Mononuclear cell (primary cell): Measurements from ENCODE around the gene CES4A. TPM values are rescaled to one million over a fixed set of nuclear protein-coding genes. Genes with fewer than 3 reads are reported as not detected.

Experiments
- H3K27me3 ChIP-seq: 2 replicates; pipeline ENCODE4 v1.6.0; 2011; ENCODE audit warnings: low read length, control low read depth; ENCODE audit not compliant: insufficient read depth
- H3K4me1 ChIP-seq: 2 replicates; pipeline ENCODE4 v1.5.1; 2011; ENCODE audit warnings: mild to moderate bottlenecking, low read length, control low read depth; ENCODE audit not compliant: insufficient read depth
- H3K4me3 ChIP-seq: 2 replicates; pipeline ENCODE4 v1.5.1; 2011; ENCODE audit warnings: mild to moderate bottlenecking, low read length, moderate library complexity
- H3K9me3 ChIP-seq: 2 replicates; pipeline ENCODE4 v1.5.1; 2011; ENCODE audit warnings: low read depth, mild to moderate bottlenecking, control low read depth, low read length
- total RNA-seq: library from RNA; depleted of rRNA; stranded (reverse); fragments of >200 nt; gene quantifications from one replicate; pipeline ENCODE4 v1.2.3, GENCODE V29; 2012

Gene CES4A
- total RNA-seq, 1 donor = 5.6 TPM

- no peaks in the 10 kb centered on the region for H3K9me3 ChIP-seq
- H3K4me1 ChIP-seq = peaks cover 16% of the 10 kb centered on the region
- no peak overlapping the region for H3K4me3 ChIP-seq
- H3K27me3 ChIP-seq = peaks cover 23% of the 10 kb centered on the region
Observed at GRCh38 chr16:67017421-67017750, 29.0 kb downstream of the CES4A start.

GRCh38 chr16:67017810-67018488, 29.6 kb downstream of the CES4A start:
- H3K4me1 ChIP-seq = peaks cover 16% of the 10 kb centered on the region
- H3K4me3 ChIP-seq = no peak overlapping the region
- no peaks in the 10 kb centered on the region for H3K9me3 ChIP-seq
- H3K27me3 ChIP-seq = peaks cover 19% of the 10 kb centered on the region

- Histone ChIP-seq H3K9me3 (no peaks in the 10 kb centered on the region), H3K27me3 (peaks cover 12% of the 10 kb centered on the region), H3K4me3 (no peak overlapping the region), H3K4me1 (peaks cover 5% of the 10 kb centered on the region)
Observed at GRCh38 chr16:67019171-67019570, 30.8 kb downstream of the CES4A start.

- H3K4me3 ChIP-seq = no peak overlapping the region
- no peaks in the 10 kb centered on the region for H3K27me3 ChIP-seq
- no peaks in the 10 kb centered on the region for H3K4me1 ChIP-seq
- H3K9me3 ChIP-seq = no peaks in the 10 kb centered on the region
Observed at GRCh38 chr16:67021321-67021720, 32.9 kb downstream of the CES4A start.

- no peak overlapping the region for H3K4me3 ChIP-seq
- H3K4me1 ChIP-seq = no peaks in the 10 kb centered on the region
- no peaks in the 10 kb centered on the region for H3K9me3 ChIP-seq
- H3K27me3 ChIP-seq = no peaks in the 10 kb centered on the region
Observed at GRCh38 chr16:67022531-67023214, 34.3 kb downstream of the CES4A start.

GRCh38 chr16:67023689-67024088, 35.3 kb downstream of the CES4A start:
- Histone ChIP-seq H3K9me3 (no peaks in the 10 kb centered on the region), H3K4me3 (no peak overlapping the region), H3K27me3 (no peaks in the 10 kb centered on the region), H3K4me1 (peaks cover 8% of the 10 kb centered on the region)

GRCh38 chr16:67024384-67025209, 36.2 kb downstream of the CES4A start:
- Histone ChIP-seq H3K4me3 (no peak overlapping the region), H3K9me3 (no peaks in the 10 kb centered on the region), H3K4me1 (peaks cover 8% of the 10 kb centered on the region), H3K27me3 (no peaks in the 10 kb centered on the region)

- H3K4me3 ChIP-seq = no peak overlapping the region
- no peaks in the 10 kb centered on the region for H3K9me3 ChIP-seq
- peaks cover 12% of the 10 kb centered on the region for H3K4me1 ChIP-seq
- no peaks in the 10 kb centered on the region for H3K27me3 ChIP-seq
Observed at GRCh38 chr16:67025210-67025550, 36.8 kb downstream of the CES4A start.

GRCh38 chr16:67026570-67026969, 38.2 kb downstream of the CES4A start:
- no peak overlapping the region for H3K4me3 ChIP-seq
- no peaks in the 10 kb centered on the region for H3K27me3 ChIP-seq
- peaks cover 24% of the 10 kb centered on the region for H3K4me1 ChIP-seq
- no peaks in the 10 kb centered on the region for H3K9me3 ChIP-seq

GRCh38 chr16:67027046-67027445, 38.7 kb downstream of the CES4A start:
- no peaks in the 10 kb centered on the region for H3K9me3 ChIP-seq
- H3K4me3 ChIP-seq = no peak overlapping the region
- H3K27me3 ChIP-seq = no peaks in the 10 kb centered on the region
- H3K4me1 ChIP-seq = peaks cover 27% of the 10 kb centered on the region

GRCh38 chr16:67028167-67028695, 39.8 kb downstream of the CES4A start:
- no peaks in the 10 kb centered on the region for H3K9me3 ChIP-seq
- peaks cover 28% of the 10 kb centered on the region for H3K4me1 ChIP-seq
- H3K4me3 ChIP-seq = peak overlapping the region; percentile 48
- no peaks in the 10 kb centered on the region for H3K27me3 ChIP-seq

- peaks cover 32% of the 10 kb centered on the region for H3K4me1 ChIP-seq
- H3K27me3 ChIP-seq = no peaks in the 10 kb centered on the region
- H3K4me3 ChIP-seq = peak within 1 kb of the TSS; percentile 88
- no peaks in the 10 kb centered on the region for H3K9me3 ChIP-seq
Observed at GRCh38 chr16:67028696-67029253, 40.4 kb downstream of the CES4A start, which contains the start of gene CBFB. Gene CBFB (plus strand): TSS chr16:67029149. CDS start chr16:67029408, 259 bp downstream.

GRCh38 chr16:67029254-67030096, 41.1 kb downstream of the CES4A start:
- Histone ChIP-seq H3K27me3 (no peaks in the 10 kb centered on the region), H3K9me3 (no peaks in the 10 kb centered on the region), H3K4me3 (peak overlapping the region; percentile 88), H3K4me1 (peaks cover 32% of the 10 kb centered on the region)

GRCh38 chr16:67030221-67030962, 42.0 kb downstream of the CES4A start:
- H3K9me3 ChIP-seq = no peaks in the 10 kb centered on the region
- no peaks in the 10 kb centered on the region for H3K27me3 ChIP-seq
- peaks cover 37% of the 10 kb centered on the region for H3K4me1 ChIP-seq
- peak overlapping the region; percentile 88 for H3K4me3 ChIP-seq
